DOHH2 (cell line): ENCODE measurements around the gene TLK2.
A peak's percentile ranks its signal among the peaks of the same experiment; 100 is the strongest.

Source experiments
- H3F3A ChIP-seq: fragments of 200-600 bp; sonication (generic), shearing (Covaris generic); 2 replicates; pipeline ENCODE4 v1.6.0; 2016; ENCODE audit warnings: antibody characterized with exemption, mild to moderate bottlenecking; ENCODE audit not compliant: control insufficient read depth, insufficient read depth
- H3K27ac ChIP-seq: fragments of 200-600 bp; sonication (generic); 2 replicates; pipeline ENCODE4 v1.5.1; 2014; ENCODE audit warnings: low read depth, mild to moderate bottlenecking, low read length, moderate library complexity
- H3K27me3 ChIP-seq: fragments of 200-600 bp; sonication (generic); 2 replicates; pipeline ENCODE4 v1.6.1; 2014; ENCODE audit warnings: mild to moderate bottlenecking, low read length, mixed read lengths; ENCODE audit not compliant: control insufficient read depth
- H3K36me3 ChIP-seq: fragments of 200-600 bp; sonication (generic); 2 replicates; pipeline ENCODE4 v1.6.1; 2014; ENCODE audit warnings: mild to moderate bottlenecking, low read length, moderate library complexity, mixed read lengths; ENCODE audit not compliant: control insufficient read depth
- H3K4me1 ChIP-seq: fragments of 200-600 bp; sonication (generic); 2 replicates; pipeline ENCODE4 v1.6.1; 2014; ENCODE audit warnings: mild to moderate bottlenecking, low read length, mixed read lengths; ENCODE audit not compliant: control insufficient read depth
- H3K4me2 ChIP-seq: fragments of 200-600 bp; sonication (generic); 2 replicates; pipeline ENCODE4 v1.6.0; 2014; ENCODE audit warnings: mild to moderate bottlenecking, low read length, moderate library complexity
- H3K4me3 ChIP-seq: fragments of 200-600 bp; sonication (generic); 2 replicates; pipeline ENCODE4 v1.5.1; 2014; ENCODE audit warnings: mild to moderate bottlenecking, low read length, mixed read lengths
- H3K79me2 ChIP-seq: fragments of 200-600 bp; sonication (generic); 2 replicates; pipeline ENCODE4 v1.6.1; 2014; ENCODE audit warnings: mild to moderate bottlenecking, low read length, mixed read lengths; ENCODE audit not compliant: control insufficient read depth
- H3K9me2 ChIP-seq: fragments of 200-600 bp; sonication (generic); replicated peaks from 2 replicates; pipeline ENCODE4 v1.6.1; 2014; ENCODE audit warnings: mild to moderate bottlenecking, low read length, mixed read lengths; ENCODE audit not compliant: control insufficient read depth
- H3K9me3 ChIP-seq: fragments of 200-600 bp; sonication (generic); 2 replicates; pipeline ENCODE4 v1.6.1; 2014; ENCODE audit warnings: antibody characterized with exemption, low read length, mixed read lengths; ENCODE audit not compliant: control insufficient read depth, insufficient read depth
- H4K20me1 ChIP-seq: fragments of 200-600 bp; sonication (generic); 2 replicates; pipeline ENCODE4 v1.6.0; 2014; ENCODE audit warnings: low read depth, mild to moderate bottlenecking, antibody characterized with exemption, low read length, moderate library complexity; ENCODE audit not compliant: control insufficient read depth, insufficient read depth
- CTCF ChIP-seq: fragments of 200-600 bp; sonication (generic); IDR thresholded peaks from one replicate; pipeline ENCODE4 v1.5.1; 2014; ENCODE audit warnings: antibody characterized with exemption, mild to moderate bottlenecking, low read depth, low read length; ENCODE audit not compliant: poor library complexity, severe bottlenecking
- EZH2phosphoT487 ChIP-seq: fragments of 200-600 bp; sonication (generic); IDR thresholded peaks from 2 replicates; pipeline ENCODE4 v1.6.1; 2017; ENCODE audit warnings: borderline replicate concordance, mild to moderate bottlenecking, antibody characterized with exemption, low read length, moderate library complexity, mixed read lengths

The TLK2 gene

GRCh38 chr17:62626719-62627218 lies 148.1 kb downstream of the TLK2 start:
- Histone ChIP-seq H3K4me3 (no peak overlapping the region), H3K9me2 (no peaks in the 10 kb centered on the region), H3K4me1 (0 out of 2 replicates have a peak, but pooled peaks cover 3% of the 10 kb centered on the region), H3K79me2 (no peaks in the 10 kb centered on the region), H3K27ac (no peak overlapping the region), H4K20me1 (no peaks in the 10 kb centered on the region), H3K9me3 (no peaks in the 10 kb centered on the region), H3F3A (no peaks in the 10 kb centered on the region), H3K27me3 (peaks cover 35% of the 10 kb centered on the region), H3K4me2 (no peak overlapping the region), H3K36me3 (no peaks in the 10 kb centered on the region)
- no peak for TF ChIP-seq CTCF
- no peak for TF ChIP-seq EZH2phosphoT487

GRCh38 chr17:62627219-62627903 lies 148.7 kb downstream of the TLK2 start, which contains the start of gene MRC2:
Gene MRC2, plus strand, starts transcription at chr17:62627670. Its CDS starts 133 bp downstream, at chr17:62627803.
- Histone ChIP-seq H3K9me2 (no peaks in the 10 kb centered on the region), H3K79me2 (no peaks in the 10 kb centered on the region), H3K36me3 (no peaks in the 10 kb centered on the region), H4K20me1 (no peaks in the 10 kb centered on the region), H3K4me1 (0 out of 2 replicates have a peak, but pooled peaks cover 3% of the 10 kb centered on the region), H3K27ac (no peak within 1 kb of the TSS), H3K4me3 (no peak within 1 kb of the TSS), H3F3A (no peaks in the 10 kb centered on the region), H3K4me2 (no peak within 1 kb of the TSS), H3K9me3 (no peaks in the 10 kb centered on the region), H3K27me3 (peaks cover 35% of the 10 kb centered on the region)
- TF ChIP-seq CTCF, result no peak
- TF ChIP-seq EZH2phosphoT487, result 0 out of 2 replicates have a peak, but pooled peaks have one; percentile 34

- H3K9me3 ChIP-seq, result no peaks in the 10 kb centered on the region
- no peak overlapping the region for H3K27ac ChIP-seq
- H3K27me3 ChIP-seq, result peaks cover 35% of the 10 kb centered on the region
- no peak overlapping the region for H3K4me2 ChIP-seq
- H3K4me3 ChIP-seq, result no peak overlapping the region
- no peaks in the 10 kb centered on the region for H3F3A ChIP-seq
- H3K36me3 ChIP-seq, result no peaks in the 10 kb centered on the region
- H4K20me1 ChIP-seq, result no peaks in the 10 kb centered on the region
- no peaks in the 10 kb centered on the region for H3K9me2 ChIP-seq
- no peaks in the 10 kb centered on the region for H3K79me2 ChIP-seq
- TF ChIP-seq EZH2phosphoT487, result 0 out of 2 replicates have a peak, but pooled peaks have one; percentile 8
- no peak for TF ChIP-seq CTCF
- 0 out of 2 replicates have a peak, but pooled peaks cover 3% of the 10 kb centered on the region for H3K4me1 ChIP-seq
These were observed 149.4 kb downstream of the TLK2 start for GRCh38 chr17:62627904-62628633.
